ENCODE results near the gene LTV1. TPM values are rescaled to one million over a fixed set of nuclear protein-coding genes. Genes with fewer than 3 reads are reported as not detected.

The LTV1 gene
- total RNA-seq, 1 donor from 2014 or later, result 18.0 TPM

GRCh38 chr6:143900358-143900757, 57.2 kb downstream of the LTV1 start:
- no peak for TF ChIP-seq CTCF (conservative IDR thresholded peaks at IDR 0.05; ENCODE audit: low read depth, low read length)
- H3K4me3 ChIP-seq (ENCODE audit: low read depth, low read length), result no peak overlapping the region
- DNase-seq (ENCODE audit: low read depth), result no peak

GRCh38 chr6:143901885-143902750, 59.0 kb downstream of the LTV1 start:
- DNase-seq (ENCODE audit: low read depth), result no peak
- no peak overlapping the region for H3K4me3 ChIP-seq (ENCODE audit: low read depth, low read length)
- no peak for TF ChIP-seq CTCF (conservative IDR thresholded peaks at IDR 0.05; ENCODE audit: low read depth, low read length)

- DNase-seq (ENCODE audit: low read depth), result no peak
- TF ChIP-seq CTCF (conservative IDR thresholded peaks at IDR 0.05; ENCODE audit: low read depth, low read length), result no peak
- no peak overlapping the region for H3K4me3 ChIP-seq (ENCODE audit: low read depth, low read length)
These were observed 59.7 kb downstream of the LTV1 start for GRCh38 chr6:143902827-143903226.

- DNase-seq (ENCODE audit: low read depth), result no peak
- H3K4me3 ChIP-seq (ENCODE audit: low read depth, low read length), result no peak overlapping the region
- no peak for TF ChIP-seq CTCF (conservative IDR thresholded peaks at IDR 0.05; ENCODE audit: low read depth, low read length)
These were observed 67.9 kb downstream of the LTV1 start for GRCh38 chr6:143911028-143911427.

- H3K4me3 ChIP-seq (ENCODE audit: low read depth, low read length), result no peak overlapping the region
- TF ChIP-seq CTCF (conservative IDR thresholded peaks at IDR 0.05; ENCODE audit: low read depth, low read length), result no peak
- no peak for DNase-seq (ENCODE audit: low read depth)
These were observed 69.5 kb downstream of the LTV1 start for GRCh38 chr6:143912671-143913070.

Other genes with a start within 250 kb of the LTV1 start
- 13.8 and 15.9 TPM in 2 replicates for gene PHACTR2, start 165.4 kb upstream of the LTV1 start, total RNA-seq
- not detected in 2 replicates for gene ZC2HC1B, start 21.1 kb downstream of the LTV1 start, total RNA-seq
- gene PLAGL1, start 164.9 kb downstream of the LTV1 start, total RNA-seq, result 17.4 and 22.1 TPM in 2 replicates

All from epithelial cell of proximal tubule (primary cell).